Right cardiac atrium (tissue), 5 donors: ENCODE results near the gene SV2C. TPM values are rescaled to one million over a fixed set of nuclear protein-coding genes. Genes with fewer than 3 reads are reported as not detected.
"Not testable (repeated sequence)": the region's sequence is repeated elsewhere in the genome, so short reads cannot be mapped to it uniquely, and the experiment has no call there.

Source experiments
- ATAC-seq, 2 donors: fragments of 200-7000 bp; cut with Tn5 transposase; one replicate each; pipeline versions ENCODE4 v1.8.0 to v1.9.1; 2020; ENCODE audit warnings: moderate library complexity in 2 of 2, mild to moderate bottlenecking in 1 of 2
- DNase-seq, 3 donors: peaks; one replicate each; pipeline ENCODE4 v3.0.0-alpha.2; 2020
- H3K27ac ChIP-seq: one replicate; pipeline ENCODE4 v1.5.1; 2013; ENCODE audit warnings: mild to moderate bottlenecking, low read length, control low read depth, moderate library complexity
- H3K27me3 ChIP-seq: one replicate; pipeline ENCODE4 v1.6.1; 2013; ENCODE audit not compliant: control insufficient read depth, insufficient read depth
- H3K4me1 ChIP-seq: one replicate; pipeline ENCODE4 v1.6.1; 2013; ENCODE audit warnings: low read length; ENCODE audit not compliant: control insufficient read depth, insufficient read depth
- H3K4me3 ChIP-seq: one replicate; pipeline ENCODE4 v1.5.1; 2013; ENCODE audit warnings: low read length, control low read depth
- H3K9me3 ChIP-seq: one replicate; pipeline ENCODE4 v1.6.1; 2013; ENCODE audit warnings: low read length; ENCODE audit not compliant: control insufficient read depth
- WGBS: extraction: QIAGEN DNeasy Blood & Tissue Kit; methylation state at CpG from one replicate; pipeline ENCODE4 v1.1.7; 2013; 5-methylcytosine and 5-hydroxymethylcytosine counted together
- intact Hi-C, 4 donors: fragments of 100-400 bp; cut with DNase I; formaldehyde crosslinking; loops; one replicate each; pipeline versions ENCODE4 v1.11.0 to v1.14.0; 2022 to 2023
- polyA plus RNA-seq: library from polyadenylated mRNA; stranded (reverse); fragments of 200-250 nt; gene quantifications from one replicate; pipeline ENCODE4 v1.2.3, GENCODE V29; 2013
- total RNA-seq, 4 donors: library from RNA; stranded (reverse); fragmentation: NEBNext Ultra II Directional; extraction: Animal tissue kit (Norgen Biotek cat#: 25700); gene quantifications; one replicate each; pipeline ENCODE4 v1.2.1, GENCODE V29; 2021
- donor health status: healthy with polysubstance abuse.
- donor health status: DM: no; HTN: yes; CAD: no.
- donor health status: DM: no; HTN: no; CAD: no.
- donor health status: DM: no; HTN: yes; CAD: no; lungs with severe emphysema.
- donor health status: DM: yes; HTN: yes; CAD: no.

Gene SV2C
- total and polyA plus RNA-seq, 5 donors, result 0.02 to 0.88 (median 0.11) TPM; not detected in 1

DNA sequence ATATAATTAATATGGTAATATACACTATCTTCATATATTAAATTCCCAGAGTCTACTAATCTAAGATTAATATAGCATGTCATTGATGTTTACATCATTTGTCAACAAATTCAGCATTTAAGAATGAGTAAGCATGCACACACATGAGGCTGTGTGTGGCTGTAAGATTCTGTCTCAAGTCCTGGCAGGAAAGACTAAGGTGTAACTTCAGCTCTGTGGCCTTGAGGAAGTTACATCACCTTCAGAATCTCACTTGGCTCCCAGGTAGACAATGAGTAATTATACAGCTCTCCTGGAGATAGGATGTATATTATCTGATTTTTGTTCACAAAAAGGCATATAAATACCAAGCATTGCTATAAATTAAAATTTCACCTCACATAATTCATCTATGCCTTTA, 200.5 kb downstream of the SV2C start:
- H3K4me3 ChIP-seq, result no peak overlapping the region
- H3K4me1 ChIP-seq, result no peaks in the 10 kb centered on the region
- no peaks in the 10 kb centered on the region for H3K27me3 ChIP-seq
- intact Hi-C loops, result no loop called here
- DNase-seq (no peak), ATAC-seq (no peak)
- H3K27ac ChIP-seq, result no peak overlapping the region
- no peaks in the 10 kb centered on the region for H3K9me3 ChIP-seq

DNA sequence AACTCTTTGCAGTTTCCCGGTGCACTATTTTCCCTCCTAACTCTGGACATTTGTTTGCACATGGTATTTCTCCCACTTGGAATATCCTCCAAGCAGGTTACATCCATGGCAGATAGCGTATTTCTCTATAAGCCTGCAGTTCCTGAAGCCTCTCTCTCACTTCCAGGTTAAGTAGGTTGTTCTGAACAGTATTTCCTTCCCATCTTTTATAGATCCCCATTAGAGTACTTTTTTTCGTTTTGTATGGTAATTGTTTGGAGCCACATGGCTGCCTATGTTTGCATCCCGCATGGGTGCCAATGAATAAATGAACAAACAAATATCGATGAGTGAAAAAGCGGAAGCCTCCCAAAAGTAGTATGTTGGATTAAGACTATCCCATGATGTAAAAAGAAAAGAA, 206.5 kb downstream of the SV2C start:
- Histone ChIP-seq H3K27ac (no peak overlapping the region), H3K4me1 (no peaks in the 10 kb centered on the region), H3K27me3 (no peaks in the 10 kb centered on the region), H3K9me3 (no peaks in the 10 kb centered on the region), H3K4me3 (no peak overlapping the region)
- intact Hi-C loops, result no loop called here
- DNase-seq (no peak), ATAC-seq (no peak)
- 91% methylated on average over 6 of the region's 6 CpGs for WGBS

DNA sequence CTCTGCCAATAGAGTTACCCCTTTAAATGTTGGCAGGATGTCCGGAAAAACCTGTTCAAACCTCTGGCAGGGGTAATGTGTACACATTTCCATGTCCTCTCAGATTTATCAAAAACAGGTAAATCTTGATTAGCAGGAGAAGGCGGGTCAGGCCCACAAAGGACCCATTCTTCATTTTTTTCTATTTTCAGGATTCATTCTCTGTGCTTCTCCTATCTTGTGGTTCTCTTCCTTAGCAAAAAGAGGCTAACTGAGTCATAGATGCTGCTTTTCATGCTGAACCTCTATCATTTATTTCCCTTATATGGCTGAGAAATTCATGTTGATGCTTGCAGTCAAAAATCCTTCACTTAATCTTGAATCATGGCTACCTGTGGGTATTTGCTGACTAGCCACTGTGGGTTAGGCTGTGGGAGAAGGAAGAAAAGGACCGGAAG, 207.2 kb downstream of the SV2C start:
- Histone ChIP-seq H3K4me1 (no peaks in the 10 kb centered on the region), H3K27ac (no peak overlapping the region), H3K9me3 (no peaks in the 10 kb centered on the region), H3K27me3 (no peaks in the 10 kb centered on the region), H3K4me3 (no peak overlapping the region)
- WGBS, result 84% methylated on average over 3 of the region's 3 CpGs
- DNase-seq (no peak), ATAC-seq (no peak)
- intact Hi-C loops, result no loop called here

DNA sequence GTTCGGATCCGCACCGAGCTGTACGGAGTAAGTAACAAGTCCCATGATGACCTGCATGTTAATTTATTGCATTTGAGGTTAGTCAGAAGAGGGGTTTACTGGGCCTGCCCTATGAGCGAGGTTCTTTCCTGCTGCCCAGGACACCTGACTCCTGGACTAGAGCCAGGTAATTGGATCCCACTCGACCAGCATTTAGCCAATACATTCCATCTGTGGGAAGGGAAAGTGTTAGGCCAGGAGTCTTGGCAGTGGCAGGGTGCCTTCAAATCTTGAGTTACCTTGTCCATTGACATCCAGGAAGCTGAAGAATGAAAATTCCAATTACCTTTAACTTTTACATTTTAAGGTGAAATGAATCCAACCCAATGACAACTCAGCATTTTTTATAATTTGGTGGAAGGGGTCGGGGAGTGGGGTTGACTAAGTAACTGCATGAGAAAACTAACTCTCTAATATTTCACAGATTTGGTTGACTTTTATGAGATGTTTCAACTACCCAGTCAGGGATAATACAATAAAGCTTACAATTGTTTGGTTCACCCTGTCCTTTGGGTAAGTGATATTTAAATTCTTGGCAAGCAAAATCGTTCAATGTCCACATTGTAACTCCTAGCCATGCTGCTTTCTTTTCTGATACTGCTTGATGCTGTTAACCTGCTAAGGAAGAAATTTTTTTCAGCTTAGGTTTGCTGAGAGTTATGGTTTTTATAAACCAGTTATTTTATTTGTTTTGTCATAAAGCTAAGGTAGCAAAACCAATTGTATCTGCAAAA, 208.3 kb downstream of the SV2C start:
- ATAC-seq, result no peak
- 81% methylated on average over 8 of the region's 8 CpGs for WGBS
- intact Hi-C loops, result no loop called here
- Histone ChIP-seq H3K27me3 (no peaks in the 10 kb centered on the region), H3K4me1 (no peaks in the 10 kb centered on the region), H3K9me3 (no peaks in the 10 kb centered on the region), H3K4me3 (no peak overlapping the region), H3K27ac (no peak overlapping the region)
- DNase-seq, result no peak

- no peak for ATAC-seq
- intact Hi-C loops, result no loop called here
Observed at GRCh38 chr5:76292620-76293322, 209.6 kb downstream of the SV2C start.

DNA sequence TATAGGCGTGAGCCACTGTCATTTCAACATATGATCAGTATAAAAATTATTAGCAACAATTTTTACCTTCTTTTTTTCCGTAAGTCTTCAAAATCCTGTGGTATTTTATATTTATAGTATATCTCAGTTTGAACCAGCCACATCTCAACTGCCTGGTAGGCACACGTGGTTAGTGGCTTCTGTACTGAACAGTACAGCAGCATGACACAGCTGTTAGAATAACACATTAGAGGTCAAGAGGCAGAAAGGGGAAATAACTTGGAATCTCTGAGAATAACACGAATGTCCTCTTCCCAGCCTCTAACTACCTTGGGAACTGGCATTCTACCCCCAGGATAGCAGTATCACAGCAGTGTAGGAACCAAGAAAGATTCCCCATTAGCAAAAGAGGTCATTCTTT, 211.4 kb downstream of the SV2C start:
- no peak overlapping the region for H3K27ac ChIP-seq
- intact Hi-C loops, result no loop called here

More at GRCh38 chr5:76292620-76293322, 209.6 kb downstream of the SV2C start:
- no peaks in the 10 kb centered on the region for H3K27me3 ChIP-seq
- WGBS, result 82% methylated on average over 2 of the region's 2 CpGs
- no peak overlapping the region for H3K4me3 ChIP-seq
- DNase-seq, result no peak
- no peaks in the 10 kb centered on the region for H3K4me1 ChIP-seq
- H3K9me3 ChIP-seq, result no peaks in the 10 kb centered on the region
- no peak overlapping the region for H3K27ac ChIP-seq

GRCh38 chr5:76298852-76299251, 215.7 kb downstream of the SV2C start:
- intact Hi-C loops, result no loop called here
- Histone ChIP-seq H3K4me3 (no peak overlapping the region), H3K9me3 (no peaks in the 10 kb centered on the region), H3K4me1 (peaks cover 2% of the 10 kb centered on the region), H3K27me3 (no peaks in the 10 kb centered on the region), H3K27ac (no peak overlapping the region)
- DNase-seq, result no peak
- WGBS, result 85% methylated on average over 1 of the region's 1 CpG
- no peak for ATAC-seq

More for the DNA sequence above, 211.4 kb downstream of the SV2C start:
- H3K4me1 ChIP-seq, result peaks cover 1% of the 10 kb centered on the region
- H3K9me3 ChIP-seq, result no peaks in the 10 kb centered on the region
- WGBS, result 53% methylated on average over 4 of the region's 4 CpGs
- DNase-seq (no peak), ATAC-seq (no peak)
- no peaks in the 10 kb centered on the region for H3K27me3 ChIP-seq
- no peak overlapping the region for H3K4me3 ChIP-seq

GRCh38 chr5:76299592-76299991, 216.4 kb downstream of the SV2C start:
- intact Hi-C loops, result no loop called here
- no peak for ATAC-seq
- H3K4me3 ChIP-seq, result no peak overlapping the region
- H3K4me1 ChIP-seq, result peaks cover 3% of the 10 kb centered on the region
- no peak overlapping the region for H3K27ac ChIP-seq
- no peaks in the 10 kb centered on the region for H3K9me3 ChIP-seq
- H3K27me3 ChIP-seq, result no peaks in the 10 kb centered on the region
- WGBS, result 76% methylated on average over 2 of the region's 2 CpGs
- DNase-seq, result no peak

GRCh38 chr5:76301932-76302331, 218.7 kb downstream of the SV2C start:
- H3K27me3 ChIP-seq, intact Hi-C loops, H3K9me3 ChIP-seq, H3K4me1 ChIP-seq, H3K4me3 ChIP-seq, H3K27ac ChIP-seq, ATAC-seq, DNase-seq: not testable (repeated sequence)
- WGBS, result 15% methylated on average over 1 of the region's 1 CpG

- not testable (repeated sequence) for ATAC-seq, DNase-seq
Observed at GRCh38 chr5:76302661-76303060, 219.5 kb downstream of the SV2C start.

DNA sequence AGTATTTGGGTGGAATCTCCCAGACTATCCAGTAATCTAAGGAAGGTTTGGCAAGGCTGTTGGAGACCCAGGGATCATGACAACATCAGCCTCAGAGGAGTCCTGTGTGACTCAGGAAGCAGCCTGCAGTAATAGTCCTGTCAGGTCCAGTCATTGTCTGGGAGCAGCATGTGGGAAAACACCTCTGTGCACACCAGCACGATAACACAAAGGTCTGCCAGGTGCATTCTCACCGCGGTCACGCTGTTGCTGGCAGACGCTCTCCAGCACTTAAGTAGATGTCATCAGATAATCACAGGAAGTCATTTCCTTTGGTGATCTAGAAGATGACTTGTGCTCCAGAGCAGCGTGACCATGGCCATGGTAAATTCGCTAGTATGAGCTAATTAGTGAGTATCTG, 220.7 kb downstream of the SV2C start:
- H3K9me3 ChIP-seq, result no peaks in the 10 kb centered on the region
- no peaks in the 10 kb centered on the region for H3K27me3 ChIP-seq
- intact Hi-C loops, result no loop called here
- peaks cover 3% of the 10 kb centered on the region for H3K4me1 ChIP-seq
- no peak overlapping the region for H3K27ac ChIP-seq
- no peak overlapping the region for H3K4me3 ChIP-seq
- 58% methylated on average over 7 of the region's 7 CpGs for WGBS
- no peak for DNase-seq
- no peak for ATAC-seq

More at GRCh38 chr5:76302661-76303060, 219.5 kb downstream of the SV2C start:
- H3K4me1 ChIP-seq, H3K27ac ChIP-seq, intact Hi-C loops, H3K9me3 ChIP-seq, H3K27me3 ChIP-seq, H3K4me3 ChIP-seq: not testable (repeated sequence)
